Parathyroid adenoma (tissue), 2 donors: ENCODE data around the gene DNASE1L1.
"Not testable (repeated sequence)": the region's sequence is repeated elsewhere in the genome, so short reads cannot be mapped to it uniquely, and the experiment has no call there.

Source experiments
- H2AFZ ChIP-seq: fragments of 300-600 bp; sonication (generic); one replicate; pipeline ENCODE4 v1.7.0; 2017; ENCODE audit warnings: antibody characterized with exemption, mild to moderate bottlenecking
- H3K27ac ChIP-seq: fragments of 300-600 bp; sonication (generic); one replicate; pipeline ENCODE4 v1.7.0; 2017
- H3K27me3 ChIP-seq: fragments of 300-600 bp; sonication (generic); one replicate; pipeline ENCODE4 v1.7.0; 2017; ENCODE audit warnings: low read length; ENCODE audit not compliant: control insufficient read depth, insufficient read depth
- H3K36me3 ChIP-seq: fragments of 300-600 bp; sonication (generic); one replicate; pipeline ENCODE4 v1.7.0; 2017; ENCODE audit warnings: low read length; ENCODE audit not compliant: control insufficient read depth, insufficient read depth
- H3K4me1 ChIP-seq: fragments of 300-600 bp; sonication (generic); one replicate; pipeline ENCODE4 v1.7.0; 2017; ENCODE audit warnings: control low read depth
- H3K4me2 ChIP-seq: fragments of 300-600 bp; sonication (generic); one replicate; pipeline ENCODE4 v1.7.0; 2017; ENCODE audit warnings: low read length
- H3K4me3 ChIP-seq: fragments of 300-600 bp; sonication (generic); one replicate; pipeline ENCODE4 v1.7.0; 2017; ENCODE audit warnings: low read depth, low read length
- H3K79me2 ChIP-seq: fragments of 300-600 bp; sonication (generic); one replicate; pipeline ENCODE4 v1.7.0; 2017; ENCODE audit warnings: control low read depth
- H3K9ac ChIP-seq: fragments of 300-600 bp; sonication (generic); one replicate; pipeline ENCODE4 v1.7.0; 2017; ENCODE audit warnings: mild to moderate bottlenecking
- H3K9me3 ChIP-seq: fragments of 300-600 bp; sonication (generic); one replicate; pipeline ENCODE4 v1.7.0; 2017; ENCODE audit warnings: low read length; ENCODE audit not compliant: control insufficient read depth
- CTCF ChIP-seq: fragments of 300-600 bp; sonication (generic); IDR thresholded peaks from one replicate; pipeline ENCODE4 v1.7.0; 2017; ENCODE audit warnings: antibody characterized with exemption, mild to moderate bottlenecking
- donor health status: primary hyperparathyroidism.

The DNASE1L1 gene

GRCh38 chrX:154402622-154403127 lies 6.4 kb downstream of the DNASE1L1 start:
- no peak overlapping the region for H2AFZ ChIP-seq

GRCh38 chrX:154401918-154402621 lies 7.0 kb downstream of the DNASE1L1 start:
- no peak for TF ChIP-seq CTCF
- Histone ChIP-seq H3K27ac (no peak overlapping the region), H3K79me2 (no peaks in the 10 kb centered on the region), H3K9ac (no peak overlapping the region), H3K9me3 (no peaks in the 10 kb centered on the region), H2AFZ (no peak overlapping the region), H3K4me3 (no peak overlapping the region), H3K4me1 (no peaks in the 10 kb centered on the region), H3K27me3 (no peaks in the 10 kb centered on the region), H3K4me2 (no peak overlapping the region), H3K36me3 (no peaks in the 10 kb centered on the region)

More at GRCh38 chrX:154402622-154403127, 6.4 kb downstream of the DNASE1L1 start:
- Histone ChIP-seq H3K4me1 (no peaks in the 10 kb centered on the region), H3K27me3 (no peaks in the 10 kb centered on the region), H3K27ac (no peak overlapping the region), H3K4me2 (no peak overlapping the region), H3K4me3 (no peak overlapping the region), H3K79me2 (no peaks in the 10 kb centered on the region), H3K9ac (no peak overlapping the region), H3K9me3 (no peaks in the 10 kb centered on the region), H3K36me3 (no peaks in the 10 kb centered on the region)
- no peak for TF ChIP-seq CTCF

- Histone ChIP-seq H3K27ac (no peak overlapping the region), H3K9ac (no peak overlapping the region)
Measured at GRCh38 chrX:154401045-154401799, 7.8 kb downstream of the DNASE1L1 start.

GRCh38 chrX:154400369-154400817 lies 8.7 kb downstream of the DNASE1L1 start:
- not testable (repeated sequence) for H3K36me3 ChIP-seq, H3K4me1 ChIP-seq, H3K9me3 ChIP-seq, H3K27me3 ChIP-seq, H2AFZ ChIP-seq, H3K4me3 ChIP-seq, H3K9ac ChIP-seq, H3K27ac ChIP-seq, H3K79me2 ChIP-seq, H3K4me2 ChIP-seq

More at GRCh38 chrX:154401045-154401799, 7.8 kb downstream of the DNASE1L1 start:
- TF ChIP-seq CTCF, result no peak
- Histone ChIP-seq H3K4me3 (no peak overlapping the region), H3K27me3 (no peaks in the 10 kb centered on the region), H3K4me1 (no peaks in the 10 kb centered on the region), H3K4me2 (no peak overlapping the region), H3K36me3 (no peaks in the 10 kb centered on the region), H3K9me3 (no peaks in the 10 kb centered on the region), H2AFZ (no peak overlapping the region), H3K79me2 (no peaks in the 10 kb centered on the region)
